K562 (cell line): ENCODE measurements around the gene ICA1L. TPM values are rescaled to one million over a fixed set of nuclear protein-coding genes. Genes with fewer than 3 reads are reported as not detected.

Experiments used
- ATAC-seq: fragments of 200-7000 bp; cut with Tn5 transposase; 3 replicates; pipeline ENCODE4 v1.9.1; 2020; ENCODE audit warnings: moderate library complexity
- BruUV-seq: library from RNA; stranded (reverse); fragments of 400-500 nt; replicated peaks from 2 replicates; lab custom pipeline; 2021; lab: Mats Ljungman, UMichigan
- CTCF ChIA-PET: fragments of 300-600 bp; formaldehyde crosslinking; extraction: SDS; loops from one replicate; lab custom pipeline; 2021; ENCODE audit warnings: low intra/inter-chr PET ratio; lab: Yijun Ruan, JAX
- POLR2A ChIA-PET: fragments of 300-600, 350-650 bp; sonication (Branson Sonifier 250); formaldehyde crosslinking; extraction: SDS; loops from one replicate; lab custom pipeline; 2021; ENCODE audit warnings: antibody characterized with exemption, inconsistent platforms; lab: Yijun Ruan, JAX
- DNase-seq, 4 experiments: peaks; one replicate each; pipeline versions ENCODE4 v3.0.0 to v3.0.0-alpha.2; 2011 to 2018; ENCODE audit warnings: low spot score in 3 of 4, mixed read lengths in 3 of 4; ENCODE audit errors: extremely low read depth in 1 of 4
- FAIRE-seq: peaks from 2 replicates; lab custom pipeline; 2011; peaks lifted over from hg19 to GRCh38; lab: Jason Lieb, UNC
- H2AFZ ChIP-seq: 2 replicates; pipeline ENCODE4 v1.6.0; 2011; ENCODE audit warnings: low read depth, low read length, control low read depth, inconsistent platforms
- H3K27ac ChIP-seq: fragments of 200-600 bp; 3 replicates; pipeline ENCODE4 v1.8.0; 2011; ENCODE audit warnings: low read depth, mild to moderate bottlenecking, control low read depth, inconsistent platforms, low read length, moderate library complexity, mixed read lengths; ENCODE audit errors: extremely low read depth
- H3K27me3 ChIP-seq, 2 experiments: fragments of 300-600 bp in 1 of 2; 2 replicates in 1 of 2; 3 replicates in 1 of 2; pipeline versions ENCODE4 v1.6.0 to v1.8.0; 2011; ENCODE audit warnings: inconsistent platforms in 2 of 2, low read length in 2 of 2, mild to moderate bottlenecking in 1 of 2, mixed read lengths in 1 of 2, moderate library complexity in 1 of 2; ENCODE audit not compliant: control insufficient read depth in 2 of 2, insufficient read depth in 2 of 2
- H3K36me3 ChIP-seq: fragments of 300-600 bp; 3 replicates; pipeline ENCODE4 v1.8.0; 2011; ENCODE audit warnings: mild to moderate bottlenecking, low read length, inconsistent platforms; ENCODE audit not compliant: control insufficient read depth, insufficient read depth
- H3K4me1 ChIP-seq, 2 experiments: fragments of 200-600 bp in 1 of 2; replicated peaks in 1 of 2; 2 replicates in 1 of 2; 3 replicates in 1 of 2; pipeline versions ENCODE4 v1.5.1 to v1.8.0; 2011; ENCODE audit warnings: inconsistent platforms in 2 of 2, low read length in 2 of 2, mild to moderate bottlenecking in 1 of 2, mixed read lengths in 1 of 2, moderate library complexity in 1 of 2; ENCODE audit not compliant: control insufficient read depth in 2 of 2, insufficient read depth in 2 of 2
- H3K4me2 ChIP-seq: 2 replicates; pipeline ENCODE4 v1.6.1; 2011; ENCODE audit warnings: low read length, control low read depth, inconsistent platforms, mixed read lengths; ENCODE audit not compliant: insufficient read depth
- H3K4me3 ChIP-seq: fragments of 200-600 bp; sonication (generic), shearing (Covaris generic); 2 replicates; pipeline ENCODE4 v1.5.1; 2016; ENCODE audit warnings: control low read depth, inconsistent platforms
- H3K79me2 ChIP-seq: fragments of 200-600 bp; 3 replicates; pipeline ENCODE4 v1.8.0; 2011; ENCODE audit warnings: low read length, inconsistent platforms; ENCODE audit not compliant: control insufficient read depth, insufficient read depth
- H3K9ac ChIP-seq, 2 experiments: 2 replicates each; pipeline versions ENCODE4 v1.6.0 to v1.6.1; 2011; ENCODE audit warnings: low read depth in 2 of 2, low read length in 2 of 2, control low read depth in 1 of 2, inconsistent platforms in 1 of 2, mild to moderate bottlenecking in 1 of 2, mixed read lengths in 1 of 2; ENCODE audit not compliant: insufficient read depth in 1 of 2
- H3K9me1 ChIP-seq: one replicate; pipeline ENCODE4 v1.6.0; 2011; ENCODE audit warnings: inconsistent platforms, mild to moderate bottlenecking, low read length, moderate library complexity; ENCODE audit not compliant: control insufficient read depth, insufficient read depth
- H3K9me3 ChIP-seq: replicated peaks from 2 replicates; pipeline ENCODE4 v1.5.1; 2011; ENCODE audit warnings: low read depth, low read length, inconsistent platforms; ENCODE audit not compliant: control insufficient read depth, insufficient read depth
- H4K20me1 ChIP-seq: replicated peaks from 2 replicates; pipeline ENCODE4 v1.6.1; 2011; ENCODE audit warnings: low read length, inconsistent platforms, mixed read lengths; ENCODE audit not compliant: control insufficient read depth, insufficient read depth
- FOSL1 ChIP-seq: fragments of 200-800 bp; sonication (Bioruptor generic); conservative IDR thresholded peaks from 2 replicates; pipeline ENCODE4 v1.6.1; 2016; ENCODE audit warnings: missing genetic modification characterization, missing compliant biosample characterization
- FOXA3 ChIP-seq, 2 experiments: fragments of 450-650 bp in 1 of 2; sonication (generic) in 1 of 2; formaldehyde crosslinking; IDR thresholded peaks in 1 of 2; conservative IDR thresholded peaks in 1 of 2; 2 replicates each; pipeline versions ENCODE4 v1.4.0 to v1.8.0; 2020 to 2022; ENCODE audit warnings: mild to moderate bottlenecking in 2 of 2, missing genetic modification reagents in 1 of 2
- FOXP4 ChIP-seq: sonication (generic); formaldehyde crosslinking; IDR thresholded peaks from 2 replicates; pipeline ENCODE4 v1.8.0; 2022; ENCODE audit warnings: mild to moderate bottlenecking, missing genetic modification reagents, borderline replicate concordance
- MEF2A ChIP-seq: IDR thresholded peaks from 2 replicates; pipeline ENCODE4 v1.6.1; 2011; ENCODE audit warnings: low read depth, mild to moderate bottlenecking, low read length, moderate library complexity; ENCODE audit not compliant: control insufficient read depth
- ZNF766 ChIP-seq: fragments of 200-800 bp; sonication (Bioruptor generic); conservative IDR thresholded peaks from 2 replicates; pipeline ENCODE4 v1.6.1; 2016; ENCODE audit warnings: missing genetic modification characterization, missing compliant biosample characterization
- WGBS: fragments of 100-300 bp; shearing (Covaris generic); methylation state at CpG from one replicate; pipeline ENCODE4 v1.1.6; 2016; ENCODE audit warnings: low coverage, mixed read lengths; ENCODE audit not compliant: insufficient coverage; ENCODE audit errors: missing lambda C conversion rate; 5-methylcytosine and 5-hydroxymethylcytosine counted together
- in situ Hi-C: fragments of 300-500 bp; cut with MboI; formaldehyde crosslinking; loops from 4 replicates; pipeline ENCODE4 v1.15.0; 2018; ENCODE audit warnings: inconsistent platforms, mixed read lengths
- intact Hi-C: fragments of 100-400 bp; cut with micrococcal nuclease; formaldehyde crosslinking; loops from 2 replicates; pipeline ENCODE4 v1.14.2; 2022
- polyA plus RNA-seq, 8 experiments: library from polyadenylated mRNA; depleted of rRNA in 4 of 8; stranded (reverse) in 5 of 8; unstranded in 3 of 8; fragments of >200 nt; fragmentation: Nextera tagmentation in 2 of 8; fragmentation: Illumina TruSeq in 1 of 8; extraction: Ambion mirVana in 2 of 8; extraction: Trizol in 1 of 8; gene quantifications; 2 replicates each; pipeline versions ENCODE4 v1.2.1 to v1.2.3, GENCODE V29; 2011 to 2014; ENCODE audit warnings: inconsistent platforms in 1 of 8, missing spikeins in 1 of 8
- total RNA-seq, 7 experiments: library from RNA; depleted of rRNA in 6 of 7; stranded (reverse); fragments of >200 nt in 6 of 7; fragmentation: Illumina TruSeq in 2 of 7; extraction: Trizol in 2 of 7; gene quantifications; 2 replicates each; pipeline versions ENCODE4 v1.2.1 to v1.2.3, GENCODE V29; 2011 to 2021; ENCODE audit warnings: low replicate concordance in 1 of 7

The ICA1L gene
- total and polyA plus RNA-seq, 9 of the 15 experiments (the other 6 are each of a cell fraction or from before 2014, with no cell fraction given), result 0.57 to 1.7 (median 1.1) TPM

GRCh38 chr2:202821206-202822160, 50.1 kb downstream of the ICA1L start:
- no peak overlapping the region for H3K27ac ChIP-seq
- no peaks in the 10 kb centered on the region for H3K9me1 ChIP-seq
- no peak for TF ChIP-seq ZNF766 (CRISPR knock-in tag)
- no peak for TF ChIP-seq FOXA3 (CRISPR knock-in tag; conservative IDR thresholded peaks at IDR 0.05 in 1 of 2, IDR thresholded peaks at IDR 0.05 in 1 of 2)
- TF ChIP-seq FOXP4 (CRISPR knock-in tag), result no peak
- TF ChIP-seq FOSL1 (tag), result no peak
- TF ChIP-seq MEF2A, result no peak
- H3K9me3 ChIP-seq, result no peaks in the 10 kb centered on the region
- ChIA-PET CTCF (no interaction called here), POLR2A (no interaction called here)
- no peak overlapping the region for H3K4me3 ChIP-seq
- peaks cover 0 to 2% of the 10 kb centered on the region in 2 experiments; a peak in 1 of 5 replicates for H3K4me1 ChIP-seq
- no peak for ATAC-seq
- no peaks in the 10 kb centered on the region for H4K20me1 ChIP-seq
- H3K4me2 ChIP-seq, result no peak overlapping the region
- no peak overlapping the region for H2AFZ ChIP-seq
- intact Hi-C loops (no loop called here), in situ Hi-C loops (no loop called here)
- no peaks in the 10 kb centered on the region for H3K27me3 ChIP-seq
- DNase-seq, result no peak
- WGBS, result 38% methylated on average over 7 of the region's 7 CpGs
- no peak for FAIRE-seq
- no TSS peak for BruUV-seq
- H3K9ac ChIP-seq, result no peak overlapping the region
- no peaks in the 10 kb centered on the region for H3K36me3 ChIP-seq
- H3K79me2 ChIP-seq, result no peaks in the 10 kb centered on the region
